Measurements from ENCODE around the gene TCAIM.
"Not testable (repeated sequence)": the region's sequence is repeated elsewhere in the genome, so short reads cannot be mapped to it uniquely, and the experiment has no call there.

TCAIM gene

DNA sequence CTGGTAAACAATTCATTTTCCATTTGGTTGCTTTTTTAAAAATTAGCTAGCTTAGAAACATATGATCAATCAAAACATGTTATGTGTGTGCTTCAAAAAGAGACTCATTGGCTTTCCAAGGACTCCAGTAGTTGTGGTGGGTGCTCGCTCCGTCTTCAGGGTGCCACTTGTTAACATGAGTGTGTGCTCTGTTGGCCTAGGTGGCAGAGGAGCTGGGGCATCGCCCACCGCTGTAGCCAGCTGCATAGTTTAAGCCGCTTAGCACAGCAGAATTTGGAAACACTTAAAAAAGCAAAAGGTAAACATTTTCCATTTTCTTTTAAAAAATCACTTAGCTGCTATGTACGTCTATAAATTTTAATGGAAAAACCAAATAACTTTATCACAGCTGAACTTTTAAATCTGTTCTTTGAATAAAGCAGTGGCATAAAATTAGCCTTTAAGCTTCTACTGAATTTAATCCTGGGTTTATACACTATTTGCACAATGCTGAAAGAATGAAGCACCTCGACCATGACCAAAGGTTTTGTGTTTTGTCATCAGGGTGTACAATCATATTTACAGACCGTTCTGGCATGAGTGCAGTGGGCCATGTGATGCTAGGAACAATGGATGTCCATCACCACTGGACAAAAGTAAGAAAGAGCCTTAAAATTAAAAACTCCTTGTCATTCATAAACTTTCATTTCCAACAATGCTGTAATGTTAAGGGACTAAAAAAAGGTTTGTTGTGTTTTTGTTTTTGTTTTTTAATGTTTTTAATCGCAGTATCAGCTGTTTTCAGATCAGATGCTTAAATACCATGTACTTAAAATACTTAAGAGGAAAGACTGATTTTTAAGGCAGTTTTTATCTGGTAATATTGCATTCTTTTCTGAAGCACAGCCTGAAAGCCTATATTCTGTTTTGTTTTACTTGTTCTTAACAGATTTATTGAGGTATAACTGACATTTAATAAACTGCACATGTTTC lies 57.9 kb downstream of the TCAIM start:
- Histone ChIP-seq H3K36me3 (ENCODE audit: insufficient read depth) (no peaks in the 10 kb centered on the region), H3K9ac (no peak overlapping the region), H3K4me1 (ENCODE audit: low read depth, poor library complexity, severe bottlenecking) (no peaks in the 10 kb centered on the region), H4K20me1 (ENCODE audit: insufficient read depth) (no peaks in the 10 kb centered on the region), H3K4me3 (IDR thresholded peaks at IDR 0.05; ENCODE audit: insufficient read depth, low read depth, low read length) (no peak overlapping the region), H3K27ac (no peak overlapping the region), H2AFZ (ENCODE audit: low read depth) (no peak overlapping the region), H3K79me2 (ENCODE audit: insufficient read depth, low read depth) (no peaks in the 10 kb centered on the region), H3K4me2 (no peak overlapping the region), H3K27me3 (ENCODE audit: insufficient read depth, low read depth) (no peaks in the 10 kb centered on the region)
- TF ChIP-seq, protein P1, sequence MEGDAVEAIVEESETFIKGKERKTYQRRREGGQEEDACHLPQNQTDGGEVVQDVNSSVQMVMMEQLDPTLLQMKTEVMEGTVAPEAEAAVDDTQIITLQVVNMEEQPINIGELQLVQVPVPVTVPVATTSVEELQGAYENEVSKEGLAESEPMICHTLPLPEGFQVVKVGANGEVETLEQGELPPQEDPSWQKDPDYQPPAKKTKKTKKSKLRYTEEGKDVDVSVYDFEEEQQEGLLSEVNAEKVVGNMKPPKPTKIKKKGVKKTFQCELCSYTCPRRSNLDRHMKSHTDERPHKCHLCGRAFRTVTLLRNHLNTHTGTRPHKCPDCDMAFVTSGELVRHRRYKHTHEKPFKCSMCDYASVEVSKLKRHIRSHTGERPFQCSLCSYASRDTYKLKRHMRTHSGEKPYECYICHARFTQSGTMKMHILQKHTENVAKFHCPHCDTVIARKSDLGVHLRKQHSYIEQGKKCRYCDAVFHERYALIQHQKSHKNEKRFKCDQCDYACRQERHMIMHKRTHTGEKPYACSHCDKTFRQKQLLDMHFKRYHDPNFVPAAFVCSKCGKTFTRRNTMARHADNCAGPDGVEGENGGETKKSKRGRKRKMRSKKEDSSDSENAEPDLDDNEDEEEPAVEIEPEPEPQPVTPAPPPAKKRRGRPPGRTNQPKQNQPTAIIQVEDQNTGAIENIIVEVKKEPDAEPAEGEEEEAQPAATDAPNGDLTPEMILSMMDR (conservative IDR thresholded peaks at IDR 0.05; ENCODE audit: low read depth, low read length), result no peak

DNA sequence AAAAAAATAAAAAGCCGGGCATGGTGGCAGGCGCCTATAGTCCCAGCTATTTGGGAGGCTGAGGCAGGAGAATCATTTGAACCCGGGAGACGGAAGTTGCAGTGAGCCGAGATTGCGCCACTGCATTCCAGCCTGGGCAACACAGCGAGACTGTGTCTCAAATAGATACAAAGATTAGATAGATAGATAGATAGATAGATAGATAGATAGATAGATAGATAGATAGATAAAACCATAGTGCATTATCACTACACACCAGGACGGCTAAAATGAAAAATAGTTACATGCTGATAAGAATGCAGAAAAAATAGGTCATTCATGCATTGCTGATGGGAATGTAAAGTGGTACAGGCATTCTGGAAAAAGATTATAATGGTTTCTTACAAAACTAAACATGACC lies 59.7 kb downstream of the TCAIM start:
- not testable (repeated sequence) for H3K27ac ChIP-seq; H3K27me3 ChIP-seq (ENCODE audit: insufficient read depth, low read depth); H3K79me2 ChIP-seq (ENCODE audit: insufficient read depth, low read depth); H3K36me3 ChIP-seq (ENCODE audit: insufficient read depth); H3K9ac ChIP-seq; H4K20me1 ChIP-seq (ENCODE audit: insufficient read depth); H3K4me2 ChIP-seq; H3K4me3 ChIP-seq (IDR thresholded peaks at IDR 0.05; ENCODE audit: insufficient read depth, low read depth, low read length); H2AFZ ChIP-seq (ENCODE audit: low read depth); H3K4me1 ChIP-seq (ENCODE audit: low read depth, poor library complexity, severe bottlenecking)

DNA sequence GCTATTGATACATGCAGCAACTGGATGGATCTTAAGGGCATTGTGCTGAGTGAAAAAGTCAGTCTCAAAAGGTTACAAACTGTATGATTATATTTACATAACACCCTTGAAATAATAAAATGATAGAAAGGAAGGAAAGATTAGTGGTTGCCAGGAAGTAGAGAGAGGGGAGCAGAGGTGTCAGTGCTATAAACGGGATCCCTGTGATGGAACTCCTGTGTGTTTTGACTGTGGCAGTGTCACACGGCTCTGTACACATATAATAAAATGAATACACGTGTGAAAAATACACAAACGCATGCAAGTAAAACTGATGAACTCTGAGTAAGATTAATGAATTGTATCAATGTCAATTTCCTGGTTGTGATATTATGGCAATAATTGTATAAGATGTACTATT lies 60.3 kb downstream of the TCAIM start:
- Histone ChIP-seq H2AFZ (ENCODE audit: low read depth) (no peak overlapping the region), H3K27me3 (ENCODE audit: insufficient read depth, low read depth) (no peaks in the 10 kb centered on the region), H3K79me2 (ENCODE audit: insufficient read depth, low read depth) (no peaks in the 10 kb centered on the region)

DNA sequence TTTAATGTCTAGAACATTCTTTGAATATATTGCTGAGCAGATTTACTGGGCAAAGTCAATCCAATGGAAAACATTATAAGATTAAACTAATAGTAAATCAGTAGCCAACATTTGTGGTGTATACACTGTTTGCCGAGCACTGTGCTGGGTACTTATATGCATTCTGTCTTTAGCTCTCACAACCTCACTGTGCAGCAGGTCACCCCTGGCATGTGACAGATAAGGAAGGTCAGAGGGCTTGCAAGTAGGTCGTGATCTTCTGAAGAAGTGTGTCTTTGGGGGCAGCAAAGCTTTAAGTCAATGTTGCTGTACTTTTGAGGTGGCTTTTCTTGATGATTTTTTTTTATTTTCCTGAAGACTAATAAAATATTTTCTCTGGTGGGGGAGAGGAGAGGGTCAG lies 62.2 kb downstream of the TCAIM start:
- H3K27ac ChIP-seq, result no peak overlapping the region
- no peak overlapping the region for H3K4me2 ChIP-seq
- no peaks in the 10 kb centered on the region for H3K79me2 ChIP-seq (ENCODE audit: insufficient read depth, low read depth)
- H3K4me3 ChIP-seq (IDR thresholded peaks at IDR 0.05; ENCODE audit: insufficient read depth, low read depth, low read length), result no peak overlapping the region
- no peaks in the 10 kb centered on the region for H4K20me1 ChIP-seq (ENCODE audit: insufficient read depth)
- TF ChIP-seq, protein P1 (conservative IDR thresholded peaks at IDR 0.05; ENCODE audit: low read depth, low read length), result no peak
- H3K9ac ChIP-seq, result no peak overlapping the region
- H3K36me3 ChIP-seq (ENCODE audit: insufficient read depth), result no peaks in the 10 kb centered on the region
- H2AFZ ChIP-seq (ENCODE audit: low read depth), result no peak overlapping the region
- H3K27me3 ChIP-seq (ENCODE audit: insufficient read depth, low read depth), result no peaks in the 10 kb centered on the region
- H3K4me1 ChIP-seq (ENCODE audit: low read depth, poor library complexity, severe bottlenecking), result no peaks in the 10 kb centered on the region

More for the DNA sequence above, 60.3 kb downstream of the TCAIM start:
- TF ChIP-seq, protein P1 (conservative IDR thresholded peaks at IDR 0.05; ENCODE audit: low read depth, low read length), result no peak
- Histone ChIP-seq H3K27ac (no peak overlapping the region), H3K4me2 (no peak overlapping the region), H3K4me1 (ENCODE audit: low read depth, poor library complexity, severe bottlenecking) (no peaks in the 10 kb centered on the region), H3K4me3 (IDR thresholded peaks at IDR 0.05; ENCODE audit: insufficient read depth, low read depth, low read length) (no peak overlapping the region), H3K9ac (no peak overlapping the region), H3K36me3 (ENCODE audit: insufficient read depth) (no peaks in the 10 kb centered on the region), H4K20me1 (ENCODE audit: insufficient read depth) (no peaks in the 10 kb centered on the region)

DNA sequence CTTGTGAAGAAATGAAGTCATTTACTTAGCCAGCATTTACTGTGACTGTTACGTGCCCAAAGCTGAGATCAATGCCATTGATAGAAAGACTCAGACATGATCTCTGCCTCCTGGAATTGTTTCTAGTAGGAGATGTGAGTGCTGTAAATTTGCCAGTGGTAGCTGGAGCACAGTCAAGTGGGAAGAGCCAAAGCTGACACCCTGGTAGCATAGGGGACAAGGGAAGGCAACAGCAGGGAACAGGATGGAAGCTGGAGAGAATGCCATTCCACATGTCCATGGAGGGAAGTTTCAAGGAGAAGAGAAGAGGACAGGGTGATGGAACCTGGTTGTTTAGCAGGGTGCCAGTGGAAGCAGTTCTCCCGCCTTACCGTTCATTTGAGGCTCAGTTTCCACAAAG lies 64.0 kb downstream of the TCAIM start:
- H3K27ac ChIP-seq, result no peak overlapping the region
- no peaks in the 10 kb centered on the region for H3K4me1 ChIP-seq (ENCODE audit: low read depth, poor library complexity, severe bottlenecking)
- H3K79me2 ChIP-seq (ENCODE audit: insufficient read depth, low read depth), result no peaks in the 10 kb centered on the region
- H4K20me1 ChIP-seq (ENCODE audit: insufficient read depth), result no peaks in the 10 kb centered on the region
- no peak overlapping the region for H2AFZ ChIP-seq (ENCODE audit: low read depth)
- no peaks in the 10 kb centered on the region for H3K27me3 ChIP-seq (ENCODE audit: insufficient read depth, low read depth)
- TF ChIP-seq, protein P1 (conservative IDR thresholded peaks at IDR 0.05; ENCODE audit: low read depth, low read length), result no peak
- no peak overlapping the region for H3K9ac ChIP-seq
- no peak overlapping the region for H3K4me2 ChIP-seq
- H3K4me3 ChIP-seq (IDR thresholded peaks at IDR 0.05; ENCODE audit: insufficient read depth, low read depth, low read length), result no peak overlapping the region
- H3K36me3 ChIP-seq (ENCODE audit: insufficient read depth), result no peaks in the 10 kb centered on the region

Measured in KMS-11 (cell line).